OCI-LY1 (cell line): ENCODE measurements around the gene LIMCH1.

ENCODE experiments used
- H2AFZ ChIP-seq: fragments of 200-600 bp; sonication (generic), shearing (Covaris generic); 2 replicates; pipeline ENCODE4 v1.6.0; 2014; ENCODE audit warnings: antibody characterized with exemption, mild to moderate bottlenecking, low read length
- H3F3A ChIP-seq: fragments of 200-600 bp; sonication (generic), shearing (Covaris generic); 2 replicates; pipeline ENCODE4 v1.6.0; 2014; ENCODE audit warnings: mild to moderate bottlenecking, antibody characterized with exemption, low read length, moderate library complexity; ENCODE audit not compliant: insufficient read depth
- H3K27ac ChIP-seq: fragments of 200-600 bp; sonication (generic); 2 replicates; pipeline ENCODE4 v1.5.1; 2014; ENCODE audit warnings: low read length, mixed run types, mild to moderate bottlenecking, low read depth; ENCODE audit not compliant: poor library complexity, severe bottlenecking
- H3K27me3 ChIP-seq: fragments of 200-600 bp; sonication (generic); 2 replicates; pipeline ENCODE4 v1.6.0; 2014; ENCODE audit warnings: antibody characterized with exemption, mild to moderate bottlenecking, low read length, moderate library complexity; ENCODE audit not compliant: insufficient read depth
- H3K36me3 ChIP-seq: fragments of 200-600 bp; sonication (generic); 2 replicates; pipeline ENCODE4 v1.6.1; 2014; ENCODE audit warnings: mild to moderate bottlenecking, antibody characterized with exemption, low read length, moderate library complexity, mixed read lengths; ENCODE audit not compliant: insufficient read depth
- H3K4me1 ChIP-seq: fragments of 200-600 bp; sonication (generic); 2 replicates; pipeline ENCODE4 v1.5.1; 2014; ENCODE audit warnings: mild to moderate bottlenecking, low read length, moderate library complexity; ENCODE audit not compliant: insufficient read depth, severe bottlenecking
- H3K4me2 ChIP-seq: fragments of 200-600 bp; sonication (generic), shearing (Covaris generic); 2 replicates; pipeline ENCODE4 v1.6.1; 2014; ENCODE audit warnings: low read length
- H3K4me3 ChIP-seq: fragments of 200-600 bp; sonication (generic); 2 replicates; pipeline ENCODE4 v1.5.1; 2014; ENCODE audit warnings: low read length, low read depth, mild to moderate bottlenecking, mixed read lengths; ENCODE audit not compliant: poor library complexity, severe bottlenecking
- H3K79me2 ChIP-seq: fragments of 200-600 bp; shearing (Covaris generic); 2 replicates; pipeline ENCODE4 v1.6.1; 2016; ENCODE audit warnings: mixed run types, low read length, mixed read lengths; ENCODE audit not compliant: insufficient read depth
- H3K9ac ChIP-seq: fragments of 200-600 bp; sonication (generic), shearing (Covaris generic); 2 replicates; pipeline ENCODE4 v1.6.1; 2014; ENCODE audit warnings: mild to moderate bottlenecking, low read length, mixed read lengths
- H3K9me2 ChIP-seq: fragments of 200-600 bp; sonication (generic), shearing (Covaris generic); 2 replicates; pipeline ENCODE4 v1.6.1; 2014; ENCODE audit warnings: low read depth, mild to moderate bottlenecking, low read length, mixed read lengths
- H3K9me3 ChIP-seq: fragments of 200-600 bp; shearing (Covaris generic); 2 replicates; pipeline ENCODE4 v1.6.1; 2014; ENCODE audit warnings: low read length, mixed read lengths
- H4K20me1 ChIP-seq: fragments of 200-600 bp; sonication (generic), shearing (Covaris generic); 2 replicates; pipeline ENCODE4 v1.6.0; 2016; ENCODE audit warnings: mild to moderate bottlenecking, low read length; ENCODE audit not compliant: insufficient read depth
- CTCF ChIP-seq: fragments of 200-600 bp; sonication (generic), shearing (Covaris generic); IDR thresholded peaks from 2 replicates; pipeline ENCODE4 v1.5.1; 2017; ENCODE audit warnings: mild to moderate bottlenecking, antibody characterized with exemption, low read length, moderate library complexity, mixed read lengths
- EZH2 ChIP-seq: fragments of 200-600 bp; sonication (generic), shearing (Covaris generic); IDR thresholded peaks from 2 replicates; pipeline ENCODE4 v1.8.0; 2017; ENCODE audit warnings: borderline replicate concordance, mixed run types, mild to moderate bottlenecking, antibody characterized with exemption, low read length, moderate library complexity, mixed read lengths

LIMCH1 gene

GRCh38 chr4:41539711-41540110, 1.8 kb downstream of the LIMCH1 start:
- Histone ChIP-seq H3K9me2 (no peaks in the 10 kb centered on the region), H3K9me3 (no peaks in the 10 kb centered on the region), H2AFZ (no peak overlapping the region), H3K27ac (no peak overlapping the region), H3K9ac (no peak overlapping the region), H3K4me3 (no peak overlapping the region), H3K27me3 (no peaks in the 10 kb centered on the region), H3K79me2 (no peaks in the 10 kb centered on the region), H3F3A (no peaks in the 10 kb centered on the region), H3K36me3 (no peaks in the 10 kb centered on the region), H4K20me1 (no peaks in the 10 kb centered on the region), H3K4me2 (no peak overlapping the region), H3K4me1 (no peaks in the 10 kb centered on the region)
- no peak for TF ChIP-seq EZH2
- TF ChIP-seq CTCF: no peak

- H3K9me2 ChIP-seq: no peaks in the 10 kb centered on the region
- no peak overlapping the region for H2AFZ ChIP-seq
- H3K27me3 ChIP-seq: no peaks in the 10 kb centered on the region
- no peaks in the 10 kb centered on the region for H4K20me1 ChIP-seq
- H3K4me3 ChIP-seq: no peak overlapping the region
- H3K27ac ChIP-seq: no peak overlapping the region
- no peaks in the 10 kb centered on the region for H3K9me3 ChIP-seq
- no peaks in the 10 kb centered on the region for H3K79me2 ChIP-seq
- H3F3A ChIP-seq: no peaks in the 10 kb centered on the region
- no peaks in the 10 kb centered on the region for H3K36me3 ChIP-seq
- no peak overlapping the region for H3K4me2 ChIP-seq
- TF ChIP-seq EZH2 (no peak), CTCF (no peak)
- H3K4me1 ChIP-seq: no peaks in the 10 kb centered on the region
- no peak overlapping the region for H3K9ac ChIP-seq
Observed at GRCh38 chr4:41540687-41541086, 2.7 kb downstream of the LIMCH1 start.

- no peaks in the 10 kb centered on the region for H4K20me1 ChIP-seq
- H2AFZ ChIP-seq: no peak overlapping the region
- no peak for TF ChIP-seq EZH2
- TF ChIP-seq CTCF: no peak
- H3F3A ChIP-seq: no peaks in the 10 kb centered on the region
- no peak overlapping the region for H3K9ac ChIP-seq
- H3K4me2 ChIP-seq: no peak overlapping the region
- no peaks in the 10 kb centered on the region for H3K79me2 ChIP-seq
- H3K9me2 ChIP-seq: no peaks in the 10 kb centered on the region
- H3K9me3 ChIP-seq: no peaks in the 10 kb centered on the region
- H3K27ac ChIP-seq: no peak overlapping the region
- H3K36me3 ChIP-seq: no peaks in the 10 kb centered on the region
- H3K4me1 ChIP-seq: no peaks in the 10 kb centered on the region
- no peak overlapping the region for H3K4me3 ChIP-seq
- no peaks in the 10 kb centered on the region for H3K27me3 ChIP-seq
Observed at GRCh38 chr4:41541687-41542094, 3.7 kb downstream of the LIMCH1 start.
